Upper lobe of right lung (tissue), 1 donor: ENCODE results near the gene FUT8. TPM values are rescaled to one million over a fixed set of nuclear protein-coding genes. Genes with fewer than 3 reads are reported as not detected.

ENCODE experiments used
- ATAC-seq: fragments of 200-7000 bp; cut with Tn5 transposase; one replicate; pipeline ENCODE4 v1.9.1; 2020; ENCODE audit warnings: mild to moderate bottlenecking, moderate library complexity
- DNase-seq: peaks from one replicate; pipeline ENCODE4 v3.0.0-alpha.2; 2020
- H3K27ac ChIP-seq: fragments of 200-600 bp; one replicate; pipeline ENCODE4 v1.8.0; 2022
- H3K27me3 ChIP-seq: fragments of 200-600 bp; one replicate; pipeline ENCODE4 v1.8.0; 2022; ENCODE audit warnings: mild to moderate bottlenecking
- H3K36me3 ChIP-seq: fragments of 200-600 bp; one replicate; pipeline ENCODE4 v1.8.0; 2022
- H3K4me1 ChIP-seq: fragments of 200-600 bp; one replicate; pipeline ENCODE4 v1.8.0; 2022
- H3K4me3 ChIP-seq: fragments of 200-600 bp; one replicate; pipeline ENCODE4 v1.8.0; 2022; ENCODE audit warnings: mild to moderate bottlenecking
- H3K9me3 ChIP-seq: fragments of 200-600 bp; one replicate; pipeline ENCODE4 v1.8.0; 2022
- CTCF ChIP-seq: fragments of 200-600 bp; IDR thresholded peaks from one replicate; pipeline ENCODE4 v1.8.0; 2022; ENCODE audit warnings: antibody characterized with exemption
- intact Hi-C: fragments of 100-400 bp; cut with DNase I; formaldehyde crosslinking; loops from one replicate; pipeline ENCODE4 v1.11.0; 2022
- total RNA-seq: library from RNA; stranded (reverse); fragmentation: NEBNext Ultra II Directional; extraction: Animal tissue kit (Norgen Biotek cat#: 25700); gene quantifications from one replicate; pipeline ENCODE4 v1.2.1, GENCODE V29; 2021
- donor health status: DM: no; HTN: yes; CAD: no; lungs with severe emphysema.

The FUT8 gene
- total RNA-seq, 1 donor from 2014 or later, result 31.8 TPM

GRCh38 chr14:65439117-65439516 is 26.6 kb downstream of the FUT8 start:
- TF ChIP-seq CTCF, result no peak
- DNase-seq (no peak), ATAC-seq (no peak)
- Histone ChIP-seq H3K4me1 (no peaks in the 10 kb centered on the region), H3K27me3 (no peaks in the 10 kb centered on the region), H3K36me3 (no peaks in the 10 kb centered on the region), H3K4me3 (no peak overlapping the region), H3K27ac (no peak overlapping the region), H3K9me3 (no peaks in the 10 kb centered on the region)
- intact Hi-C loops, result no loop called here

GRCh38 chr14:65440230-65440629 is 27.7 kb downstream of the FUT8 start:
- H3K4me3 ChIP-seq, result no peak overlapping the region
- H3K36me3 ChIP-seq, result no peaks in the 10 kb centered on the region
- H3K27ac ChIP-seq, result no peak overlapping the region
- no peaks in the 10 kb centered on the region for H3K4me1 ChIP-seq
- intact Hi-C loops, result no loop called here
- TF ChIP-seq CTCF, result no peak
- H3K9me3 ChIP-seq, result no peaks in the 10 kb centered on the region
- H3K27me3 ChIP-seq, result no peaks in the 10 kb centered on the region
- DNase-seq, result no peak
- ATAC-seq, result no peak

- no peak for TF ChIP-seq CTCF
- H3K9me3 ChIP-seq, result no peaks in the 10 kb centered on the region
- H3K4me3 ChIP-seq, result no peak overlapping the region
- intact Hi-C loops, result no loop called here
- H3K27me3 ChIP-seq, result no peaks in the 10 kb centered on the region
- DNase-seq (no peak), ATAC-seq (no peak)
- no peaks in the 10 kb centered on the region for H3K4me1 ChIP-seq
- H3K36me3 ChIP-seq, result no peaks in the 10 kb centered on the region
- H3K27ac ChIP-seq, result no peak overlapping the region
Measured at GRCh38 chr14:65444230-65444629, 31.7 kb downstream of the FUT8 start.

GRCh38 chr14:65446159-65446558 is 33.6 kb downstream of the FUT8 start:
- no peak for ATAC-seq
- no peaks in the 10 kb centered on the region for H3K9me3 ChIP-seq
- no peak for DNase-seq
- no peaks in the 10 kb centered on the region for H3K4me1 ChIP-seq
- no peaks in the 10 kb centered on the region for H3K36me3 ChIP-seq
- intact Hi-C loops, result no loop called here
- H3K27ac ChIP-seq, result no peak overlapping the region
- TF ChIP-seq CTCF, result no peak
- no peak overlapping the region for H3K4me3 ChIP-seq
- H3K27me3 ChIP-seq, result no peaks in the 10 kb centered on the region

GRCh38 chr14:65449647-65450046 is 37.1 kb downstream of the FUT8 start:
- Histone ChIP-seq H3K4me1 (no peaks in the 10 kb centered on the region), H3K27ac (no peak overlapping the region), H3K4me3 (no peak overlapping the region), H3K9me3 (no peaks in the 10 kb centered on the region), H3K36me3 (no peaks in the 10 kb centered on the region), H3K27me3 (no peaks in the 10 kb centered on the region)
- no peak for TF ChIP-seq CTCF
- ATAC-seq, result no peak
- DNase-seq, result no peak
- intact Hi-C loops, result no loop called here

- ATAC-seq, result no peak
Measured at GRCh38 chr14:65453807-65454480, 41.4 kb downstream of the FUT8 start.

More at GRCh38 chr14:65453807-65454480, 41.4 kb downstream of the FUT8 start:
- no peak for TF ChIP-seq CTCF
- no peaks in the 10 kb centered on the region for H3K4me1 ChIP-seq
- DNase-seq, result no peak
- H3K9me3 ChIP-seq, result no peaks in the 10 kb centered on the region
- intact Hi-C loops, result no loop called here
- no peaks in the 10 kb centered on the region for H3K27me3 ChIP-seq
- H3K4me3 ChIP-seq, result no peak overlapping the region
- no peak overlapping the region for H3K27ac ChIP-seq
- no peaks in the 10 kb centered on the region for H3K36me3 ChIP-seq
